SK-N-MC (cell line): ENCODE data around the gene PCNT.

Experiments used
- DNase-seq: peaks from one replicate; pipeline ENCODE4 v3.0.0-alpha.2; 2011; ENCODE audit warnings: low read depth, low spot score
- H3K27ac ChIP-seq: fragments of 200-600 bp; sonication (generic); 2 replicates; pipeline ENCODE4 v1.5.1; 2016; ENCODE audit warnings: mixed run types
- H3K36me3 ChIP-seq: fragments of 200-600 bp; sonication (generic); 2 replicates; pipeline ENCODE4 v1.6.1; 2017; ENCODE audit warnings: antibody characterized with exemption, low read length, mixed read lengths; ENCODE audit not compliant: insufficient read depth
- H3K4me3 ChIP-seq: fragments of 200-600 bp; sonication (generic); 2 replicates; pipeline ENCODE4 v1.5.1; 2016
- H3K9ac ChIP-seq: fragments of 200-600 bp; sonication (generic); 2 replicates; pipeline ENCODE4 v1.8.0; 2017; ENCODE audit warnings: mixed run types, mixed read lengths; ENCODE audit not compliant: insufficient read length
- H3K9me3 ChIP-seq: fragments of 200-600 bp; sonication (generic); 2 replicates; pipeline ENCODE4 v1.6.1; 2017; ENCODE audit warnings: low read depth, mild to moderate bottlenecking, antibody characterized with exemption, low read length, moderate library complexity, mixed read lengths
- EZH2 ChIP-seq: fragments of 200-600 bp; sonication (generic); IDR thresholded peaks from one replicate; pipeline ENCODE4 v1.6.1; 2017; ENCODE audit warnings: antibody characterized with exemption
- FOXP2 ChIP-seq: optimal IDR thresholded peaks from 2 replicates; pipeline ENCODE3; 2011; ENCODE audit warnings: mild to moderate bottlenecking, moderate library complexity; ENCODE audit not compliant: insufficient read depth; ENCODE audit errors: extremely low read length, control extremely low read depth
- POLR2AphosphoS5 ChIP-seq: IDR thresholded peaks from 2 replicates; pipeline ENCODE4 v1.6.1; 2012; ENCODE audit warnings: mild to moderate bottlenecking, low read depth, low read length, borderline replicate concordance

PCNT gene

DNA sequence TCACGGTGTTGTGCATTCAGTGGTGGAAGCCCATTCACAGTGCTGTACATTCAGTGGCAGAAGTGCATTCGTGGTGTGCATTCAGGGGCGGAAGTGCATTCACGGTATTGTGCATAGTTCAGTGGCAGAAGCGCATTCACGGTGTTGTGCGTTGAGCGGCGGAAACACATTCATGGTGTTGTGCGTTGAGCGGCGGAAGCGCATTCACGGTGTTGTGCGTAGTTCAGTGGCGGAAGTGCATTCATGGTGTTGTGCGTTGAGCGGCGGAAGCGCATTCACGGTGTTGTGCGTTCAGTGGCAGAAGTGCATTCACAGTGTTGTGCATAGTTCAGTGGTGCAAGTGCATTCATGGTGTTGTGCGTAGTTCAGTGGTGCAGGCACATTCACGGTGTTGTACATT is 60.6 kb downstream of the PCNT start:
- Histone ChIP-seq H3K9me3 (no peaks in the 10 kb centered on the region), H3K36me3 (peaks cover 25% of the 10 kb centered on the region; the same call in 1 of the 2 replicates), H3K4me3 (no peak overlapping the region), H3K9ac (no peak overlapping the region), H3K27ac (no peak overlapping the region)
- TF ChIP-seq FOXP2 = no peak
- TF ChIP-seq EZH2 = no peak
- TF ChIP-seq POLR2AphosphoS5 = no peak
- no peak for DNase-seq

DNA sequence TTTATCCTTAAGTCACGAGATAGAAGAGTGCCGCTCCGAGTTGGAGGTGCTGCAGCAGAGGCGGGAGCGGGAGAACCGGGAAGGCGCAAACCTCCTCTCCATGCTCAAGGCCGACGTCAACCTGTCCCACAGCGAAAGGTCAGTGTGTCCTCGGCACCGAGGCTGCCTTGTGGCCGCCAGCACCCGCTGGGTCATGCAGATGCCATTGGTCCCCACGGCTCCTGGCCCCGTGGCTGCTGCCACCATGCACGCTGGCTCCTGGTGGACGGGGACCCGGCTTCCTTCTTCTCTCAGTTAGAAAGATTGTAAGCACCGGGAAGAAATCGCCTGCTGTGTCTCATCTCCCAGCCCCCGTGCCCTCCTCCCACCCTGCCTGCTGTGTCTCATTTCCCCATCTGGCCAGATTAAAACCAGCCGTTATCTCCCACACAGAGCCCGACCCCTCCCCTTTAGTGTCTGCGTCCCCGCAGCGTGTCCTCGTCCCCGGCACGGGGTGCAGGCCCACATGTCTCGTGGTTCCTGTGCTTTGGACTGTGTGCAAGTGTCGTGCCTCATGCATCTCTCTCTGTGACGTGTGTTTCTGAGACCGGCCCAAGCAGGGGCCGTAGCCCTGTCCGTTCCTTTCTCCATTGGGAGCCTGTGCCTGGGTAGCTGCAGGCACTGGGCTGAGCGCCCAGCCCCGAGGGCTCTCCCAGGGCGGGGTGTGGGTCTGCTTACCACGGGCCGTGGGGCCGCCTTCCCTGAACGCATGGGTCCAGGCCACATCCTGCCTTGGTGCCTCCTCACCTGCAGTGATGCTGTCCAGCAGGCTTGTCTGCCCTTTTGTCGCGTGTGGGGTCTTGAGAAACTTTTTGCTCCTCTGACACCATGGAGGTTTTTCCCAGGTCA is 62.1 kb downstream of the PCNT start:
- Histone ChIP-seq H3K4me3 (no peak overlapping the region), H3K27ac (no peak overlapping the region), H3K9me3 (no peaks in the 10 kb centered on the region), H3K9ac (no peak overlapping the region), H3K36me3 (peaks cover 25% of the 10 kb centered on the region; the same call in 1 of the 2 replicates)
- DNase-seq = no peak
- TF ChIP-seq POLR2AphosphoS5 (no peak), FOXP2 (no peak), EZH2 (no peak)

DNA sequence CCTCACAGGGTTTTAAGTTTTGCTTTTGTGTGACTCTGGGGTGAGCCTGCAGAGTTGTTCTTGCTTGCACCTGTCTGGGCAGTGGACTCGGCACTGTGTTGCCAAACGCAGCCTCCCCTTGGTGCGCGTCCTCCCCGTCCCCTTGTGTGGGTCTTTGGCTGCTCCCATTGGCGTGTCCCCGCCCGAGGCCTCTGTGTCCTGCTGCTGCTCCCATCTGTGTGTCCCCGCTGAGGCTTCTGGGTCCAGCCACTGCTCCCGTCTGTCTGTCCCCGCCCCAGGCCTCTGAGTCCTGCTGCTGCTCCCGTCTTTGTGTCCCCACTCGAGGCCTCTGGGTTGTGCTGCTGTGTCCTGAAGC is 62.8 kb downstream of the PCNT start:
- Histone ChIP-seq H3K9ac (no peak overlapping the region), H3K9me3 (no peaks in the 10 kb centered on the region), H3K27ac (no peak overlapping the region), H3K4me3 (no peak overlapping the region), H3K36me3 (peaks cover 19% of the 10 kb centered on the region; the same call in 1 of the 2 replicates)
- TF ChIP-seq POLR2AphosphoS5 (no peak), EZH2 (no peak), FOXP2 (no peak)
- DNase-seq = no peak

- DNase-seq = no peak
- no peak overlapping the region for H3K4me3 ChIP-seq
- H3K36me3 ChIP-seq = peaks cover 11% of the 10 kb centered on the region; the same call in 1 of the 2 replicates
- no peak for TF ChIP-seq EZH2
- no peak for TF ChIP-seq POLR2AphosphoS5
- no peak for TF ChIP-seq FOXP2
- no peak overlapping the region for H3K9ac ChIP-seq
- H3K27ac ChIP-seq = no peak overlapping the region
- no peaks in the 10 kb centered on the region for H3K9me3 ChIP-seq
Measured at GRCh38 chr21:46388206-46388880, 64.4 kb downstream of the PCNT start.

DNA sequence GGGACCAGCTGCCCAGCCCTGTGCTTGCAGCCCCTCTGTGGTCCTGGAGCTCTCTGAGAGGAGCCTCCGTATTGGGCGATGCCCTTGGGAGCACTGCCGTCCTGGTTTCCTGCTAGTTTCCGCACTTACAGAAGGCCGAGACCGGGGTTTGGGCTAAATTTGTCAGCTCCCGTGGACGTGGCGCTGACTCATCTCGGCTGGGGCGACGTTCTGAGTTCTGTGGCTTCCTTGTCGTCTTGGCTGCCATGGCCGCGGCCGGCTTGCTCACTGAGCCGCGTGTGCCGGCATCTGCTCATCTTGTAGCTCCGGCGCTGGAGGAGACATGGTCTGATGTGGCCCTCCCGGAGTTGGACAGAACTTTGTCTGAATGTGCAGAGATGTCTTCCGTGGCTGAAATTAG is 64.9 kb downstream of the PCNT start:
- no peak overlapping the region for H3K9ac ChIP-seq
- H3K27ac ChIP-seq = no peak overlapping the region
- H3K9me3 ChIP-seq = no peaks in the 10 kb centered on the region
- TF ChIP-seq EZH2 (no peak), POLR2AphosphoS5 (no peak), FOXP2 (no peak)
- peaks cover 11% of the 10 kb centered on the region; the same call in 1 of the 2 replicates for H3K36me3 ChIP-seq
- H3K4me3 ChIP-seq = no peak overlapping the region
- DNase-seq = no peak

DNA sequence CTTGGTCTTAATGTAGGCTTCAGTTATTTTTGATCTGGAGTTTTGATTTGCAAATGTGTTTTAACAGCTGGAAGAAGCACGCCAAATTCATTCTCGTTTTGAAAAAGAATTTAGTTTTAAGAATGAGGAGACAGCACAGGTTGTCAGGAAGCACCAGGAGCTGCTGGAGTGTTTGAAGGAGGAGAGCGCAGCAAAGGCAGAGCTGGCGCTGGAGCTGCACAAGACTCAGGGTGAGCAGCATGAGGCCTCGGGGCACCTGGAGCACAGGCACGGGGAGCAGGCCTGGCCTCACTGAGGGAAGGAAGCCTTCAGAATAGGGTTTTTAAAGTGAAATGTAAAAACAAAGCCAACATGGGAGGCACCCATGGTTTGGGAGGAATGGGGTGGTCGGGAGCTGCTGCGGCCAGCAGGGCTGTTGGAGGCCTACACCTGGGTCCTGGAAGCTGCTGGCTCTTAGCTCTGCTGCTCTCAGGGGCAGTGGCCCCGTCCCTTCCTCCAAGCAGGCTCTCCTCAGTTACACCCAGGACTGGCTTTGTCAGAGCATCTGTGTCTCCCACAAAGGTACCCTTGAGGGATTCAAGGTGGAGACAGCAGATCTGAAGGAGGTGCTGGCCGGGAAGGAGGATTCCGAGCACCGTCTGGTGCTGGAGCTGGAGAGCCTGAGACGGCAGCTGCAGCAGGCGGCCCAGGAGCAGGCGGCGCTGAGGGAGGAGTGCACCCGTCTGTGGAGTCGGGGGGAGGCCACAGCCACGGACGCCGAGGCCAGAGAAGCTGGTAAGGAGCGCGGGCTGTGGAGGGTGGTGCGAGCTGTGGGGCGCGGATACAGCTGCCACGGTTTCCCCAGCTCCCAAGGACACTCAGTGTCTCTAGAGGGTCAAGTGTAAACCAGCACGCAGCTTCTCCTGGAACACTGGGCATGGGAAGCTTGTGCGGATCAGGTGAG is 66.9 kb downstream of the PCNT start:
- H3K9ac ChIP-seq = no peak overlapping the region
- no peak overlapping the region for H3K4me3 ChIP-seq
- H3K36me3 ChIP-seq = peaks cover 3% of the 10 kb centered on the region; the same call in 1 of the 2 replicates
- TF ChIP-seq FOXP2 (no peak), EZH2 (no peak), POLR2AphosphoS5 (no peak)
- H3K9me3 ChIP-seq = no peaks in the 10 kb centered on the region
- no peak for DNase-seq
- no peak overlapping the region for H3K27ac ChIP-seq

DNA sequence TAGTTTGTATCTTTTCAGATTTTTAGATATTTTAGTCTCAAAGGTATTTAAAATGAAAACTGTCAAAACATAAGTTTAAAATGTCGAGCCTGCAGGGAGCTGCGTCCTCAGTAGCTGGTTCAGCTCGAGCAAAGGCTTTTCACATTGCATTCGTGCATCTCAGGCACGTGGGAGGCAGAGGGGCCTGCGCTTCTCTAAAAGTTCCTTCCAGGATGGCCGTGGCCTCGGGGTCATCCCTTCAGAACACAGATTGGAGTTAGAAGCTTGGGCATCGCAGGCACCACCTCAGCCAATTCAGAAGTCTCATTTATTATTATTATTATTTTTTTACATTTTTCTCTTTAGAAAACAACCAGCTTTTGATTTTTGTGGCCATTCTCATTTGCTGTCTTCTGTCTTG is 67.8 kb downstream of the PCNT start:
- H3K27ac ChIP-seq = no peak overlapping the region
- H3K4me3 ChIP-seq = no peak overlapping the region
- TF ChIP-seq FOXP2 (no peak), EZH2 (no peak), POLR2AphosphoS5 (no peak)
- no peak for DNase-seq
- no peaks in the 10 kb centered on the region for H3K9me3 ChIP-seq
- H3K36me3 ChIP-seq = no peaks in the 10 kb centered on the region; the same call in 1 of the 2 replicates
- H3K9ac ChIP-seq = no peak overlapping the region
